Esophagus muscularis mucosa (tissue), 3 donors: ENCODE data around the gene CST7.

Source experiments
- CTCF ChIP-seq, 3 experiments: fragments of 200-600 bp in 2 of 3; fragments of 450-650 bp in 1 of 3; sonication (generic) in 2 of 3; IDR thresholded peaks; one replicate each; pipeline ENCODE4 v1.5.1; 2017 to 2019; ENCODE audit warnings: antibody characterized with exemption in 3 of 3, mild to moderate bottlenecking in 2 of 3, moderate library complexity in 1 of 3
- POLR2A ChIP-seq: fragments of 450-650 bp; IDR thresholded peaks from one replicate; pipeline ENCODE4 v1.6.1; 2017; ENCODE audit warnings: antibody characterized with exemption, moderate library complexity, mild to moderate bottlenecking, low read depth

- TF ChIP-seq CTCF (IDR thresholded peaks at IDR 0.05) (no peak), POLR2A (no peak)
Observed at GRCh38 chr20:24936526-24937407, 12.3 kb upstream of the CST7 start.
